HG03025 (cell line): ENCODE data around the gene ADARB2.

Experiments used
- ATAC-seq: cut with Tn5 transposase; IDR thresholded peaks from one replicate; pipeline ENCODE4 v1.9.1; 2021; ENCODE audit warnings: mild to moderate bottlenecking, moderate library complexity; ENCODE audit not compliant: unreplicated experiment, low FRiP score

Gene ADARB2

GRCh38 chr10:1191752-1192151 is 545.6 kb downstream of the ADARB2 start:
- ATAC-seq: no peak

GRCh38 chr10:1190791-1191490 is 546.4 kb downstream of the ADARB2 start:
- ATAC-seq: no peak

- no peak for ATAC-seq
Observed at GRCh38 chr10:1190052-1190395, 547.3 kb downstream of the ADARB2 start.

- no peak for ATAC-seq
Observed at GRCh38 chr10:1189166-1190051, 547.9 kb downstream of the ADARB2 start.

GRCh38 chr10:1188558-1189135 is 548.7 kb downstream of the ADARB2 start:
- no peak for ATAC-seq

- no peak for ATAC-seq
Observed at GRCh38 chr10:1187855-1188557, 549.3 kb downstream of the ADARB2 start.

- ATAC-seq: no peak
Observed at GRCh38 chr10:1187151-1187854, 550.0 kb downstream of the ADARB2 start.

GRCh38 chr10:1186683-1186990 is 550.7 kb downstream of the ADARB2 start:
- ATAC-seq: no peak

GRCh38 chr10:1185911-1186682 is 551.2 kb downstream of the ADARB2 start:
- no peak for ATAC-seq

GRCh38 chr10:1184541-1185430 is 552.5 kb downstream of the ADARB2 start:
- ATAC-seq: no peak

- ATAC-seq: no peak
Observed at GRCh38 chr10:1183701-1184100, 553.6 kb downstream of the ADARB2 start.

- no peak for ATAC-seq
Observed at GRCh38 chr10:1183033-1183396, 554.3 kb downstream of the ADARB2 start.

GRCh38 chr10:1182280-1183032 is 554.9 kb downstream of the ADARB2 start:
- ATAC-seq: no peak

- no peak for ATAC-seq
Observed at GRCh38 chr10:1180836-1181235, 556.5 kb downstream of the ADARB2 start.

GRCh38 chr10:1180071-1180730 is 557.1 kb downstream of the ADARB2 start:
- no peak for ATAC-seq

- ATAC-seq: no peak
Observed at GRCh38 chr10:1179346-1180070, 557.8 kb downstream of the ADARB2 start.

GRCh38 chr10:1178506-1178905 is 558.8 kb downstream of the ADARB2 start:
- no peak for ATAC-seq
